Breast epithelium (tissue), 3 donors: ENCODE measurements around the gene CTDSPL.

Experiments used
- POLR2A ChIP-seq: fragments of 450-650 bp; IDR thresholded peaks from one replicate; pipeline ENCODE4 v1.6.1; 2016; ENCODE audit warnings: antibody characterized with exemption, mild to moderate bottlenecking, moderate library complexity
- POLR2AphosphoS5 ChIP-seq, 3 donors: sonication (generic); formaldehyde crosslinking; IDR thresholded peaks; one replicate each; pipeline ENCODE4 v1.6.1; 2017; ENCODE audit warnings: antibody characterized with exemption in 3 of 3
- TF ChIP-seq, protein P1 (sequence below), 3 donors: fragments of 450-650 bp; IDR thresholded peaks; one replicate each; pipeline ENCODE4 v1.5.1; 2016 to 2017; ENCODE audit warnings: antibody characterized with exemption in 3 of 3, mild to moderate bottlenecking in 3 of 3, moderate library complexity in 3 of 3

DNA sequence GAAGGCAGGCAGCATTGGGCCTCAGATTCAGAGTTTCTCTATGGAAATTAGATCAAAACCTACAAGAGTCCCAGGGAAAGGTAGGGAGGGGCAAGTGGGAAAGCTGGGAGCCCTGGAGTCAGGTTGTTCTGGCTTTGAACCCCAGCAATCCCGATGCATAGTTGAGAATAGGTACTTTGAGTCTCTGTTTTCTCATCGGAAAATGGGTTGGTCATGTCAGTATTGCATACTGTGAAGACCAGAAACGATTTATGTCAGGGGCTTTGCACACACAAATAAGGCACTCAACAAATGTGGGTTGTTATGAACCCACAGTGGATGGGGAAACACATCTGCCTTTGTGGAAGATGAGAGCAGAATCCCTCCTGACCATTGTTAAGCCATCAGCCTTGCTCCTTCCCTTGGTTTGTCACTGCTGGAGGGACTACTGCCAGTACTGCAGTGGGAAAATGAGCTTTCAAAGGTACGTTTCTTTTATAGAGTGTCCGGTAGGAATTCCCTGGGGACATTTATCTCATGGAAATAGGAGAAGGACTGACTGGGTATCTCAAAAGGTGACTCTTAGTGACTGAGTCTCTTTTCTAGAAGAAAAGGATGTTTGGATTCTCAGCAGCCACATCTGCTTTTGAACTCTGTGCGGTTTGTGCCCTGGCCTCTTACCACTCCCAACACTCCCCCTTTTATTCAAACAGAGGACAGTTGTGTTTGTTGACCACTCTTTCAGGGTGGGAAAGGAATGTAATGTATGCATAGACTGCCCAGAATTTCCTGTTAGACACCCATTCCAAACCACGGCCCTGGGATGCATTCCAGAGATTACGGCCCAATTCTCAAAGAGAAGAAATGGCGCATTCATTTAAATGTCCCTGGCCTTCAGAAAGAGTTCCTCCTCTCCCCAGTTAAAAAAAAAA lies 74.3 kb downstream of the CTDSPL start:
- TF ChIP-seq, protein P1, sequence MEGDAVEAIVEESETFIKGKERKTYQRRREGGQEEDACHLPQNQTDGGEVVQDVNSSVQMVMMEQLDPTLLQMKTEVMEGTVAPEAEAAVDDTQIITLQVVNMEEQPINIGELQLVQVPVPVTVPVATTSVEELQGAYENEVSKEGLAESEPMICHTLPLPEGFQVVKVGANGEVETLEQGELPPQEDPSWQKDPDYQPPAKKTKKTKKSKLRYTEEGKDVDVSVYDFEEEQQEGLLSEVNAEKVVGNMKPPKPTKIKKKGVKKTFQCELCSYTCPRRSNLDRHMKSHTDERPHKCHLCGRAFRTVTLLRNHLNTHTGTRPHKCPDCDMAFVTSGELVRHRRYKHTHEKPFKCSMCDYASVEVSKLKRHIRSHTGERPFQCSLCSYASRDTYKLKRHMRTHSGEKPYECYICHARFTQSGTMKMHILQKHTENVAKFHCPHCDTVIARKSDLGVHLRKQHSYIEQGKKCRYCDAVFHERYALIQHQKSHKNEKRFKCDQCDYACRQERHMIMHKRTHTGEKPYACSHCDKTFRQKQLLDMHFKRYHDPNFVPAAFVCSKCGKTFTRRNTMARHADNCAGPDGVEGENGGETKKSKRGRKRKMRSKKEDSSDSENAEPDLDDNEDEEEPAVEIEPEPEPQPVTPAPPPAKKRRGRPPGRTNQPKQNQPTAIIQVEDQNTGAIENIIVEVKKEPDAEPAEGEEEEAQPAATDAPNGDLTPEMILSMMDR (IDR thresholded peaks at IDR 0.05): no peak
- no peak for TF ChIP-seq POLR2A
- no peak for TF ChIP-seq POLR2AphosphoS5 (IDR thresholded peaks at IDR 0.05)
